GM12878 (cell line): ENCODE measurements around the gene EVI2B. TPM values are rescaled to one million over a fixed set of nuclear protein-coding genes. Genes with fewer than 3 reads are reported as not detected.

Experiments
- ATAC-seq: fragments of 200-7000 bp; cut with Tn5 transposase; 3 replicates; pipeline ENCODE4 v1.9.1; 2020; ENCODE audit warnings: mild to moderate bottlenecking, moderate library complexity
- BruUV-seq: library from RNA; stranded (reverse); fragments of 400-500 nt; replicated peaks from 2 replicates; lab custom pipeline; 2021; lab: Mats Ljungman, UMichigan
- CTCF ChIA-PET: fragments of 300-600 bp; sonication (Branson Sonifier 250); formaldehyde crosslinking; extraction: SDS; loops from one replicate; lab custom pipeline; 2021; ENCODE audit warnings: inconsistent platforms; lab: Yijun Ruan, JAX
- POLR2A ChIA-PET: fragments of 350-600 bp; formaldehyde crosslinking; extraction: SDS; loops from one replicate; lab custom pipeline; 2021; ENCODE audit warnings: inconsistent platforms; lab: Charles Lee
- RAD21 ChIA-PET: fragments of 300-600 bp; sonication (Branson Sonifier 250); formaldehyde crosslinking; loops from one replicate; lab custom pipeline; 2023; ENCODE audit warnings: antibody characterized with exemption; ENCODE audit not compliant: unreplicated experiment; lab: Charles Lee
- SMC1A ChIA-PET: fragments of 300-600 bp; sonication (Branson Sonifier 250); formaldehyde crosslinking; loops from one replicate; lab custom pipeline; 2023; ENCODE audit not compliant: unreplicated experiment, uncharacterized antibody; lab: Charles Lee
- DNase-seq: peaks from one replicate; pipeline ENCODE4 v3.0.0-alpha.2; 2011; ENCODE audit warnings: low read depth, low spot score
- FAIRE-seq: peaks from 3 replicates; lab custom pipeline; 2011; peaks lifted over from hg19 to GRCh38; lab: Jason Lieb, UNC
- H2AFZ ChIP-seq: 2 replicates; pipeline ENCODE4 v1.6.0; 2011; ENCODE audit warnings: low read depth, low read length, control low read depth; ENCODE audit not compliant: control insufficient read depth
- H3K27ac ChIP-seq: 2 replicates; pipeline ENCODE4 v1.5.1; 2011; ENCODE audit warnings: control low read depth; ENCODE audit not compliant: control insufficient read depth, insufficient read depth
- H3K27me3 ChIP-seq, 2 experiments: replicated peaks in 1 of 2; 2 replicates each; pipeline versions ENCODE4 v1.6.0 to v1.6.1; 2011; ENCODE audit warnings: low read length in 1 of 2; ENCODE audit not compliant: control insufficient read depth in 2 of 2, insufficient read depth in 2 of 2
- H3K36me3 ChIP-seq, 2 experiments: 2 replicates each; pipeline ENCODE4 v1.5.1; 2011; ENCODE audit warnings: low read length in 1 of 2; ENCODE audit not compliant: control insufficient read depth in 2 of 2, insufficient read depth in 2 of 2
- H3K4me1 ChIP-seq: 2 replicates; pipeline ENCODE4 v1.6.1; 2011; ENCODE audit warnings: mild to moderate bottlenecking, low read length, moderate library complexity, mixed read lengths; ENCODE audit not compliant: control insufficient read depth, insufficient read depth
- H3K4me2 ChIP-seq: 2 replicates; pipeline ENCODE4 v1.6.0; 2011; ENCODE audit warnings: control low read depth; ENCODE audit not compliant: control insufficient read depth, insufficient read depth
- H3K4me3 ChIP-seq: fragments of 200-600 bp; sonication (generic); 2 replicates; pipeline ENCODE4 v1.5.1; 2016
- H3K79me2 ChIP-seq: 2 replicates; pipeline ENCODE4 v1.6.0; 2011; ENCODE audit warnings: low read length; ENCODE audit not compliant: control insufficient read depth, insufficient read depth
- H3K9ac ChIP-seq: 2 replicates; pipeline ENCODE4 v1.8.0; 2011; ENCODE audit warnings: low read length, control low read depth, mixed read lengths; ENCODE audit not compliant: control insufficient read depth, insufficient read depth
- H3K9me3 ChIP-seq: replicated peaks from 3 replicates; pipeline ENCODE4 v1.5.1; 2011; ENCODE audit warnings: mild to moderate bottlenecking, low read length; ENCODE audit not compliant: control insufficient read depth, insufficient read depth
- H4K20me1 ChIP-seq: 2 replicates; pipeline ENCODE4 v1.6.0; 2011; ENCODE audit not compliant: control insufficient read depth, insufficient read depth
- WGBS: methylation state at CpG from one replicate; pipeline ENCODE4 v1.1.6; 2016; ENCODE audit warnings: low lambda C conversion rate; ENCODE audit not compliant: insufficient replicate concordance, insufficient coverage; ENCODE audit errors: missing lambda C conversion rate; 5-methylcytosine and 5-hydroxymethylcytosine counted together
- in situ Hi-C: fragments of 300-500 bp; cut with MboI; formaldehyde crosslinking; loops from 9 replicates; pipeline ENCODE4 v1.14.3; 2018; ENCODE audit warnings: mixed read lengths
- intact Hi-C: fragments of 100-400 bp; cut with micrococcal nuclease; formaldehyde crosslinking; loops from one replicate; pipeline ENCODE4 v1.14.2; 2022; ENCODE audit not compliant: unreplicated experiment
- polyA plus RNA-seq, 11 experiments: library from polyadenylated mRNA; depleted of rRNA in 4 of 11; unstranded in 6 of 11; stranded (reverse) in 5 of 11; fragments of >200 nt; fragmentation: Nextera tagmentation in 4 of 11; fragmentation: Illumina TruSeq in 1 of 11; extraction: Ambion mirVana in 4 of 11; extraction: Trizol in 1 of 11; gene quantifications; 1 replicate in 1 of 11; 2 replicates in 10 of 11; pipeline versions ENCODE4 v1.2.1 to v1.2.3, GENCODE V29; 2011 to 2016; ENCODE audit warnings: inconsistent platforms in 2 of 11, missing spikeins in 2 of 11, low read depth in 1 of 11
- total RNA-seq, 4 experiments: library from RNA; depleted of rRNA in 3 of 4; stranded (reverse); fragments of >200 nt in 3 of 4; fragmentation: Illumina TruSeq in 1 of 4; extraction: Trizol in 1 of 4; gene quantifications; 2 replicates each; pipeline versions ENCODE4 v1.2.1 to v1.2.3, GENCODE V29; 2013 to 2021
- TF ChIP-seq, protein P1 (sequence below): fragments of 450-650 bp; conservative IDR thresholded peaks from 2 replicates; pipeline ENCODE4 v1.6.1; 2017; ENCODE audit warnings: mild to moderate bottlenecking, moderate library complexity
- TF ChIP-seq, protein P2 (sequence below): IDR thresholded peaks from 2 replicates; pipeline ENCODE4 v1.6.1; 2012; ENCODE audit warnings: mild to moderate bottlenecking, low read depth, low read length

The EVI2B gene
- total and polyA plus RNA-seq, 10 of the 15 experiments (the other 5 are each of a cell fraction or from before 2014, with no cell fraction given), result 26.2 to 195 (median 52.0) TPM

DNA sequence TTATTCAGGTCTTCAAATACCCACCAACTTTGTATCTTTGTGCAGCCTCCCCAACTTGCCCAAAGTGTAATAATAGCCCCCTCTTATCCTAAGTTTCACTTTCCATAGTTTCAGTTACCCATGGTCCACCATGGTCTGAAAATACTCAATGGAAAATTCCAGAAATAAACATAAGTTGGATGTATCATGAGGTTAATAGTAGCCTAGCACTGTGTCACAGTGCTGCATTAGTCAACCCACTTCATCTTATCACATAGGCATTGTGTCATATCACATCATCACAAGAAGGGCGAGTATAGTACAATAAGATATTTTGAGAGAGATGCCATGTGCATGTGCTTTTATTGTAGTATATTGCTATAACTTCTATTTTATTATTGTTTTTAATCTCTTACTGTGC, 38.7 kb downstream of the EVI2B start:
- RAD21 ChIA-PET, result no interaction called here
- Histone ChIP-seq H3K4me1 (no peaks in the 10 kb centered on the region), H3K4me3 (no peak overlapping the region), H4K20me1 (no peaks in the 10 kb centered on the region), H3K27me3 (no peaks in the 10 kb centered on the region), H3K9ac (no peak overlapping the region), H3K4me2 (no peak overlapping the region), H3K9me3 (no peaks in the 10 kb centered on the region), H3K79me2 (no peaks in the 10 kb centered on the region), H2AFZ (no peak overlapping the region), H3K27ac (no peak overlapping the region), H3K36me3 (peaks cover 0 to 9% of the 10 kb centered on the region in 2 experiments; a peak in 2 of 4 replicates)
- TF ChIP-seq, protein P1, sequence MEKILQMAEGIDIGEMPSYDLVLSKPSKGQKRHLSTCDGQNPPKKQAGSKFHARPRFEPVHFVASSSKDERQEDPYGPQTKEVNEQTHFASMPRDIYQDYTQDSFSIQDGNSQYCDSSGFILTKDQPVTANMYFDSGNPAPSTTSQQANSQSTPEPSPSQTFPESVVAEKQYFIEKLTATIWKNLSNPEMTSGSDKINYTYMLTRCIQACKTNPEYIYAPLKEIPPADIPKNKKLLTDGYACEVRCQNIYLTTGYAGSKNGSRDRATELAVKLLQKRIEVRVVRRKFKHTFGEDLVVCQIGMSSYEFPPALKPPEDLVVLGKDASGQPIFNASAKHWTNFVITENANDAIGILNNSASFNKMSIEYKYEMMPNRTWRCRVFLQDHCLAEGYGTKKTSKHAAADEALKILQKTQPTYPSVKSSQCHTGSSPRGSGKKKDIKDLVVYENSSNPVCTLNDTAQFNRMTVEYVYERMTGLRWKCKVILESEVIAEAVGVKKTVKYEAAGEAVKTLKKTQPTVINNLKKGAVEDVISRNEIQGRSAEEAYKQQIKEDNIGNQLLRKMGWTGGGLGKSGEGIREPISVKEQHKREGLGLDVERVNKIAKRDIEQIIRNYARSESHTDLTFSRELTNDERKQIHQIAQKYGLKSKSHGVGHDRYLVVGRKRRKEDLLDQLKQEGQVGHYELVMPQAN, result no peak
- TF ChIP-seq, protein P2, sequence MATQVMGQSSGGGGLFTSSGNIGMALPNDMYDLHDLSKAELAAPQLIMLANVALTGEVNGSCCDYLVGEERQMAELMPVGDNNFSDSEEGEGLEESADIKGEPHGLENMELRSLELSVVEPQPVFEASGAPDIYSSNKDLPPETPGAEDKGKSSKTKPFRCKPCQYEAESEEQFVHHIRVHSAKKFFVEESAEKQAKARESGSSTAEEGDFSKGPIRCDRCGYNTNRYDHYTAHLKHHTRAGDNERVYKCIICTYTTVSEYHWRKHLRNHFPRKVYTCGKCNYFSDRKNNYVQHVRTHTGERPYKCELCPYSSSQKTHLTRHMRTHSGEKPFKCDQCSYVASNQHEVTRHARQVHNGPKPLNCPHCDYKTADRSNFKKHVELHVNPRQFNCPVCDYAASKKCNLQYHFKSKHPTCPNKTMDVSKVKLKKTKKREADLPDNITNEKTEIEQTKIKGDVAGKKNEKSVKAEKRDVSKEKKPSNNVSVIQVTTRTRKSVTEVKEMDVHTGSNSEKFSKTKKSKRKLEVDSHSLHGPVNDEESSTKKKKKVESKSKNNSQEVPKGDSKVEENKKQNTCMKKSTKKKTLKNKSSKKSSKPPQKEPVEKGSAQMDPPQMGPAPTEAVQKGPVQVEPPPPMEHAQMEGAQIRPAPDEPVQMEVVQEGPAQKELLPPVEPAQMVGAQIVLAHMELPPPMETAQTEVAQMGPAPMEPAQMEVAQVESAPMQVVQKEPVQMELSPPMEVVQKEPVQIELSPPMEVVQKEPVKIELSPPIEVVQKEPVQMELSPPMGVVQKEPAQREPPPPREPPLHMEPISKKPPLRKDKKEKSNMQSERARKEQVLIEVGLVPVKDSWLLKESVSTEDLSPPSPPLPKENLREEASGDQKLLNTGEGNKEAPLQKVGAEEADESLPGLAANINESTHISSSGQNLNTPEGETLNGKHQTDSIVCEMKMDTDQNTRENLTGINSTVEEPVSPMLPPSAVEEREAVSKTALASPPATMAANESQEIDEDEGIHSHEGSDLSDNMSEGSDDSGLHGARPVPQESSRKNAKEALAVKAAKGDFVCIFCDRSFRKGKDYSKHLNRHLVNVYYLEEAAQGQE, result no peak
- no TSS peak for BruUV-seq
- CTCF ChIA-PET, result no interaction called here
- SMC1A ChIA-PET, result interaction anchor here (1.2 kb wide), 1 partner anchor 97 kb away, joined by 3 read pairs; no protein-coding TSS in a partner anchor
- DNase-seq (no peak), ATAC-seq (no peak), FAIRE-seq (no peak)
- 96% methylated on average over 1 of the region's 1 CpG for WGBS
- POLR2A ChIA-PET, result no interaction called here
- intact Hi-C loops (no loop called here), in situ Hi-C loops (no loop called here)
